NB4 (cell line): Measurements from ENCODE around the gene RPL18.

Experiments used
- DNase-seq: peaks from one replicate; pipeline ENCODE4 v3.0.0; 2010; ENCODE audit warnings: low read depth
- H3K4me3 ChIP-seq: one replicate; pipeline ENCODE4 v1.5.1; 2011; ENCODE audit warnings: mild to moderate bottlenecking, low read depth, low read length, moderate library complexity
- MYC ChIP-seq: IDR thresholded peaks from 2 replicates; pipeline ENCODE4 v1.6.1; 2011; ENCODE audit warnings: low read depth, low read length
- POLR2A ChIP-seq: IDR thresholded peaks from 2 replicates; pipeline ENCODE4 v1.6.1; 2011; ENCODE audit warnings: mild to moderate bottlenecking; ENCODE audit not compliant: insufficient read length; ENCODE audit errors: extremely low read depth
- TF ChIP-seq, protein P1 (sequence below): IDR thresholded peaks from 2 replicates; pipeline ENCODE4 v1.6.1; 2011; ENCODE audit warnings: low read depth, low read length
- TF ChIP-seq, protein P2 (sequence below): IDR thresholded peaks from one replicate; pipeline ENCODE4 v1.5.1; 2012; ENCODE audit warnings: low read depth, low read length

Gene RPL18

DNA sequence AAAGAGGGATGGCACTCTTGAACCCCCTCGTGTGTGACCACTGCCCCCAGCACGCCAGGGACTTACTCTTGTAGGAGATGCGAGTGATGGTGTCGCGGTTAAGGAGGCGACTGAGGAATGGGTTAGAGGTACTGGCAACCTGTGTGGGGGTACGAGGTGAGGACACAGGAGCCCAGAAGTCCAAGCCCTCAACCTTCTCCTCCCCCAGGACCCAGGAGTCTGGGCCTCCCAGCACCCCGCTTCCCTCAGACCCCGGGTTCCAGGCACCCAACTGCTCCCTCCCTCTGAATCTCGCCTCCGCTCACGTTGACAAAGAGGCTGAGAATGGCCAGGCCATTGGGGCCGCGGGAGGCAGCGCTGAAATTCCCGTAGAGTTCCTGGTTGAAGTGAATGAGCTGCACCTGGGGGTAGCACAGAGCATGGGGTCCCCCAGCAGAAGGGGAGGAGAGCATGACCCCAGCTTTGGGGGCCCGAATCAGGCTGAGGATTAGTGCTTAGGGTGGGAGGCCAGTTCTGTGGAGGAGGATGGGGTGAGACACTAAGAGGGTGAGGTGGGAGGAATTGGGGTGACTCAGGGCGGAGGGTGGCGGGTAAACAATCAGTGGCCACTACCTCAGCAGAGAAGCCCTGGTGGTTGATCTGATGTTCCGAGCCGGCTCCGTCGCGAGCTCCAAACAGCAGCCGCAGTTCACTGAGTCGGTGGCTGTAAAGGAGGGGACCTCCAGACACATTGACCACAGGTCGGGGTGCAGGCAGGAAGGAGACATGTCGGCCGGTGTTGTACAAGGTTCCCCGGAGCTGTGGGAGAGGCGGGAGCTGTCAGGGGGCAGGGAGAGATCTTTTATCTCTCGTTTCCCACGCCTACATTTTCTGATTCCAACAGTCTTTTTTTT, 20.8 kb upstream of the RPL18 start:
- no peak overlapping the region for H3K4me3 ChIP-seq
- peak; percentile 57 for DNase-seq
- TF ChIP-seq, protein P1, sequence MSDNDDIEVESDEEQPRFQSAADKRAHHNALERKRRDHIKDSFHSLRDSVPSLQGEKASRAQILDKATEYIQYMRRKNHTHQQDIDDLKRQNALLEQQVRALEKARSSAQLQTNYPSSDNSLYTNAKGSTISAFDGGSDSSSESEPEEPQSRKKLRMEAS: no peak
- TF ChIP-seq, protein P2, sequence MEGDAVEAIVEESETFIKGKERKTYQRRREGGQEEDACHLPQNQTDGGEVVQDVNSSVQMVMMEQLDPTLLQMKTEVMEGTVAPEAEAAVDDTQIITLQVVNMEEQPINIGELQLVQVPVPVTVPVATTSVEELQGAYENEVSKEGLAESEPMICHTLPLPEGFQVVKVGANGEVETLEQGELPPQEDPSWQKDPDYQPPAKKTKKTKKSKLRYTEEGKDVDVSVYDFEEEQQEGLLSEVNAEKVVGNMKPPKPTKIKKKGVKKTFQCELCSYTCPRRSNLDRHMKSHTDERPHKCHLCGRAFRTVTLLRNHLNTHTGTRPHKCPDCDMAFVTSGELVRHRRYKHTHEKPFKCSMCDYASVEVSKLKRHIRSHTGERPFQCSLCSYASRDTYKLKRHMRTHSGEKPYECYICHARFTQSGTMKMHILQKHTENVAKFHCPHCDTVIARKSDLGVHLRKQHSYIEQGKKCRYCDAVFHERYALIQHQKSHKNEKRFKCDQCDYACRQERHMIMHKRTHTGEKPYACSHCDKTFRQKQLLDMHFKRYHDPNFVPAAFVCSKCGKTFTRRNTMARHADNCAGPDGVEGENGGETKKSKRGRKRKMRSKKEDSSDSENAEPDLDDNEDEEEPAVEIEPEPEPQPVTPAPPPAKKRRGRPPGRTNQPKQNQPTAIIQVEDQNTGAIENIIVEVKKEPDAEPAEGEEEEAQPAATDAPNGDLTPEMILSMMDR: no peak
- TF ChIP-seq MYC (no peak), POLR2A (no peak)

DNA sequence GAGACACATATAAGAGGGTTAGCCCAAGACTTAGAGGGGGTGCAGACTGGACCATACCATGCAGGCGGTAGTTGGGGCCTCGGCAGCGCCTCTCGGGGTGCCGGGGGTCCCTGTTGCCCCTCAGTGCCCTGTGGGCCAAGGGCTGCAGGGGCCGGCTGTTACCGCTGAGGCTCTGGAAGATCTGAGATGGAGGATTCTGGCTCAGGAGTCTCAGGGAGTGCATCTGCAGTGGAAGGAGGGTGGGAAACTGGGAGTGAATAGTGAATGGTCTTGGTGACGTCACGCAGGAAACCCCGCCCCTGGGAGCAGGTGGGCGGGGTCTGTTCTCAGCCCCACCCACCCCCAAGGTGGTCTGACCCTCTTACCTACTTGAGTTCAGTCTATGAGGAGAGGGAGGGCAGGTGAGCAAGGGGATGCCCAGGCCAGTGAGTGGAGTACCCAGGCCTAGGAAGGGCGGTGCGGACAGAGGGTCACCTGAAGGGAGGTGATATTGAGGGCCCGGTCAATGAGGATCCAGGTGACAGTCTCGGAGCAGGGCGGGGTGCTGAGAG, 19.9 kb upstream of the RPL18 start:
- TF ChIP-seq, protein P1: no peak
- TF ChIP-seq POLR2A (no peak), MYC (no peak)
- TF ChIP-seq, protein P2: no peak
- H3K4me3 ChIP-seq: peak overlapping the region; percentile 71
- peak; percentile 68 for DNase-seq

DNA sequence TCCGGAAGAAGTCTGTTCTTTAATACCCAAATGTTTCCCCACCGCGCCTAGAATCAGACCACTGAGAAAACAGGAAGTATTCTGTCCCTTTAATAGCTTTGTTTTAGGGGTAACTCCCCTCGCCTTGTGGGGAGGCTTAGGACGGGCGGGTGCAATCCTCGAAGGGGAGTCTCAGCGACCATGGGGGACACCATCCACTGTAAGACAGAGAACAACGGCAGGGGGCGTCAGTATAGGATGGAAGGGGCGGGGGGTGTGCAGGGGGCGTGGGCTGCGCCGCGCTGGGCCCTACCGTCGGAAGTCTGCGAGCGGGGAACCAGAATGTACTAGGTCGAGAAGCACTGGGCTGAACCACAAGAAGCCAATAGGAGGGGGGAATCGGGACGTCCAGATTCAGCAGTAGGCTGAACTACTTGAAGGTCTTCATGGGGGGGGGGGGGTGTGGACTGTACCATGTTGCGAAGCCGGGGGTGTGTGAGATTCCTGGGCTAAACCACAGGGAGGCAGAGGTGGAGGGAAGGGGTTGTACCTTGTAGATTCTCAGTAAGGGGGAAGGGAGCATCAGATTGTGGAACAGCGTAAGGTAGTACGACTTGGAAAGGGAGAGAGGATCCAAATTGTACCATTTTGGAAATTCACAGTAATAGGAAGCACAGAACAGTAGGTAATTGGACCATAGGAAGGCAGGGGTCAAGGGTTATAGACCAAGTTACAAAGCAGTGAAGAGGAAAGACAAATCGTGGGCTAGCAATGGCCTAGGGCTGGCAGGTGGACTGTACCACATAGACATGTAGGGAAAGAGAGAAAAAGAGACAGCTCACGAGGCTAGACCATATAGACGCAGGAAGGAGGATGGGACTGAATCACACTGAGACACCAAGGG, 19.2 kb upstream of the RPL18 start:
- H3K4me3 ChIP-seq: peak overlapping the region; percentile 71
- DNase-seq: peak; percentile 100
- TF ChIP-seq, protein P2: peak; percentile 60
- TF ChIP-seq MYC (no peak), POLR2A (no peak)
- TF ChIP-seq, protein P1: no peak

DNA sequence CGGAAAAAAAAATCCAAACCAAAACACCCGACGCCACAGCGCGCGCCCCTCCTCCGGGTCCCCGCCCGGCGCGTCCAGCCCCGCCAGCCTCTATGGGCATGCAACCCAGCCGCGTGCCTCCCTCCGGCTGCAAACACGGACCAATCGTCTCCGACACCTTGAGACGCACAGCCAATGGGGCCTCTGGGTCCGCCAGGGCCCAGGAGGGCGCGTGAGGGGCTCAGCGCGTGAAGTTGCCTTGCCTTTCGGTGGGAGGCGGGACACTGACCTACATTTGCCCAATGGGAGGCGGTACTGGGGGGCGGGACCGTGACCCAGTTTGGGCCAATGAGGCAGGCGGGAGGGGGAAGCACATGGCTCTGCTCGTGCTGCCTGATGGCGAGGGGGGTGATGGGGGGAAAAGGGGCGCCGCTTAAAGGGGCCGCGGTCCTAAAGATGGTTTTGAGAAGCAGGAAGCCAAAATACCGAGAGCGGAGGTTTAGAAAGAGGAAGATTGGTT, 18.5 kb upstream of the RPL18 start:
- peak; percentile 100 for DNase-seq
- H3K4me3 ChIP-seq: peak overlapping the region; percentile 80
- TF ChIP-seq POLR2A (no peak), MYC (no peak)
- TF ChIP-seq, protein P1: no peak
- TF ChIP-seq, protein P2: no peak

DNA sequence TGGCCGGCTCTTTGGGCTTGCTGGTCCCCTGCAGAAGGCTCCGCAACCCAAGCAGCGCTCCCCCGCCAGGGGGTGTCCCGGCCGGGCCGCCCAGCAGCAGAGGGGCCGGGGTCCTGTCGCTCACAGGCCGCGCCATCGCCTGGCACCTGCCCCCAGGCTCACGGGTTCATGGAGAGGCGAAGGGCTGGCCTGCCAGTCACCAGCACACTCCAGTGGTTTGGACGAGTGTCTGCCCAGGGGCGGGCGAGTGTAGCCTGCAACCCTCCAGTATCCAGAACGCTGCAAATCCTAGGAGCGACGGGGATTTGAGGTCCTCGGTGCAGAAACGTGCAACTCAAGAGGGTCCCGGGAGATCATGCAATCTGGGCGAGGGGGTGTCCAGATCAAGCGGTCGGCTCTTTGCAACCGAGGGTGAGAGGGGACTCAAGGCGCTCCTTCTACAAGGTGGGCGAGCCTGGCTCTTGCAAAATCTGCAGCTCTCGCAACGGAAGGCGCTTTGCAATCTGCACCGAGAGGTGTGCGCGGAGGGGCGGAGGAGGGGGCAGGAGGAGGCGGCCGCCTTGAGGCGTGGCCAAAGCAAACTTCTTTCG, 18.0 kb upstream of the RPL18 start, which contains the start of gene DBP:
DBP (minus strand) TSS at position 521 of the 590 bp plus-strand sequence; CDS start at position 136, 385 bp downstream.
- TF ChIP-seq, protein P2: peak; percentile 36
- TF ChIP-seq, protein P1: no peak
- H3K4me3 ChIP-seq: peak within 1 kb of the TSS; percentile 80
- DNase-seq: no peak
